SK-N-MC (cell line): ENCODE results near the gene HHAT.

Source experiments
- DNase-seq: peaks from one replicate; pipeline ENCODE4 v3.0.0-alpha.2; 2011; ENCODE audit warnings: low read depth, low spot score
- H3K27ac ChIP-seq: fragments of 200-600 bp; sonication (generic); 2 replicates; pipeline ENCODE4 v1.5.1; 2016; ENCODE audit warnings: mixed run types
- H3K36me3 ChIP-seq: fragments of 200-600 bp; sonication (generic); 2 replicates; pipeline ENCODE4 v1.6.1; 2017; ENCODE audit warnings: antibody characterized with exemption, low read length, mixed read lengths; ENCODE audit not compliant: insufficient read depth
- H3K4me3 ChIP-seq: fragments of 200-600 bp; sonication (generic); 2 replicates; pipeline ENCODE4 v1.5.1; 2016
- H3K9ac ChIP-seq: fragments of 200-600 bp; sonication (generic); 2 replicates; pipeline ENCODE4 v1.8.0; 2017; ENCODE audit warnings: mixed run types, mixed read lengths; ENCODE audit not compliant: insufficient read length
- H3K9me3 ChIP-seq: fragments of 200-600 bp; sonication (generic); 2 replicates; pipeline ENCODE4 v1.6.1; 2017; ENCODE audit warnings: low read depth, mild to moderate bottlenecking, antibody characterized with exemption, low read length, moderate library complexity, mixed read lengths
- EZH2 ChIP-seq: fragments of 200-600 bp; sonication (generic); IDR thresholded peaks from one replicate; pipeline ENCODE4 v1.6.1; 2017; ENCODE audit warnings: antibody characterized with exemption
- FOXP2 ChIP-seq: optimal IDR thresholded peaks from 2 replicates; pipeline ENCODE3; 2011; ENCODE audit warnings: mild to moderate bottlenecking, moderate library complexity; ENCODE audit not compliant: insufficient read depth; ENCODE audit errors: extremely low read length, control extremely low read depth
- POLR2AphosphoS5 ChIP-seq: IDR thresholded peaks from 2 replicates; pipeline ENCODE4 v1.6.1; 2012; ENCODE audit warnings: mild to moderate bottlenecking, low read depth, low read length, borderline replicate concordance

Gene HHAT

GRCh38 chr1:210490781-210491180 is 162.1 kb downstream of the HHAT start:
- Histone ChIP-seq H3K9me3 (no peaks in the 10 kb centered on the region), H3K36me3 (no peaks in the 10 kb centered on the region), H3K27ac (no peak overlapping the region), H3K4me3 (no peak overlapping the region), H3K9ac (no peak overlapping the region)
- TF ChIP-seq EZH2 (no peak), FOXP2 (no peak), POLR2AphosphoS5 (no peak)
- DNase-seq: no peak

GRCh38 chr1:210496063-210496462 is 167.4 kb downstream of the HHAT start:
- no peaks in the 10 kb centered on the region for H3K36me3 ChIP-seq
- no peak for DNase-seq
- no peaks in the 10 kb centered on the region for H3K9me3 ChIP-seq
- no peak overlapping the region for H3K27ac ChIP-seq
- no peak overlapping the region for H3K9ac ChIP-seq
- no peak overlapping the region for H3K4me3 ChIP-seq
- TF ChIP-seq FOXP2 (no peak), POLR2AphosphoS5 (no peak), EZH2 (no peak)

- TF ChIP-seq POLR2AphosphoS5 (no peak), FOXP2 (no peak), EZH2 (no peak)
- no peaks in the 10 kb centered on the region for H3K9me3 ChIP-seq
- H3K9ac ChIP-seq: no peak overlapping the region
- DNase-seq: no peak
- no peaks in the 10 kb centered on the region for H3K36me3 ChIP-seq
- no peak overlapping the region for H3K27ac ChIP-seq
- no peak overlapping the region for H3K4me3 ChIP-seq
Measured at GRCh38 chr1:210499956-210500355, 171.3 kb downstream of the HHAT start.

GRCh38 chr1:210500831-210501230 is 172.1 kb downstream of the HHAT start:
- TF ChIP-seq EZH2 (no peak), POLR2AphosphoS5 (no peak), FOXP2 (no peak)
- no peak overlapping the region for H3K27ac ChIP-seq
- H3K9ac ChIP-seq: no peak overlapping the region
- H3K9me3 ChIP-seq: no peaks in the 10 kb centered on the region
- H3K36me3 ChIP-seq: no peaks in the 10 kb centered on the region
- H3K4me3 ChIP-seq: no peak overlapping the region
- no peak for DNase-seq

- no peaks in the 10 kb centered on the region for H3K9me3 ChIP-seq
- no peak overlapping the region for H3K4me3 ChIP-seq
- DNase-seq: no peak
- TF ChIP-seq POLR2AphosphoS5 (no peak), EZH2 (no peak), FOXP2 (no peak)
- no peak overlapping the region for H3K9ac ChIP-seq
- H3K36me3 ChIP-seq: no peaks in the 10 kb centered on the region
- H3K27ac ChIP-seq: no peak overlapping the region
Measured at GRCh38 chr1:210504286-210504685, 175.6 kb downstream of the HHAT start.

GRCh38 chr1:210505601-210506496 is 177.1 kb downstream of the HHAT start:
- Histone ChIP-seq H3K9me3 (no peaks in the 10 kb centered on the region), H3K4me3 (no peak overlapping the region), H3K27ac (no peak overlapping the region), H3K9ac (no peak overlapping the region), H3K36me3 (no peaks in the 10 kb centered on the region)
- DNase-seq: no peak
- TF ChIP-seq EZH2 (no peak), FOXP2 (no peak), POLR2AphosphoS5 (no peak)

- H3K9ac ChIP-seq: no peak overlapping the region
- no peak for TF ChIP-seq FOXP2
- no peak for TF ChIP-seq EZH2
- no peak for TF ChIP-seq POLR2AphosphoS5
- no peak for DNase-seq
Measured at GRCh38 chr1:210506689-210507088, 178.0 kb downstream of the HHAT start.

GRCh38 chr1:210516092-210516656 is 187.5 kb downstream of the HHAT start:
- Histone ChIP-seq H3K27ac (no peak overlapping the region), H3K9me3 (no peaks in the 10 kb centered on the region), H3K9ac (no peak overlapping the region), H3K4me3 (no peak overlapping the region), H3K36me3 (no peaks in the 10 kb centered on the region)
- DNase-seq: no peak
- TF ChIP-seq POLR2AphosphoS5 (no peak), EZH2 (no peak), FOXP2 (no peak)

More at GRCh38 chr1:210506689-210507088, 178.0 kb downstream of the HHAT start:
- Histone ChIP-seq H3K9me3 (no peaks in the 10 kb centered on the region), H3K4me3 (no peak overlapping the region), H3K36me3 (no peaks in the 10 kb centered on the region), H3K27ac (no peak overlapping the region)
